ENCODE results near the gene C5orf22.
"Not testable (repeated sequence)": the region's sequence is repeated elsewhere in the genome, so short reads cannot be mapped to it uniquely, and the experiment has no call there.

Gene C5orf22

DNA sequence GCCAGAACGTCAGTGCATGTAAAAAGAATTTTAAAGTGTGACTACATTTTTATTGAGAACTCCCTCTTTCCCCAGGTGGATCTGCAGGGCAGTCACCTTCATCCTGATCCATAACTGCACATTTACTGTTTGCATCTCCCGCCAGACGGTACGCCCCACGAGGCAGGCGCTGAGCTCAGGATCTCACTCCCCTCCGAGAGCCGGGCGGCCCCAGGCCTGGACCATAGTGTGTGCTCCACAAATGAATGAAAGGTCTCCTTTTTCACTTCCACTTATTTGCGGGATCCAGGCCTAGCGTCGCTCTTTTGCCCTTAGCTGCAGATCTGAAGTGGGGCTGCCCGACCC lies 586 bp upstream of the C5orf22 start:
- H3K4me1 Mint-ChIP-seq = peaks cover 41% of the 10 kb centered on the region
- H3K27ac Mint-ChIP-seq = peak overlapping the region; percentile 96
- peak overlapping the region; percentile 98 for H3K4me3 Mint-ChIP-seq
- no peaks in the 10 kb centered on the region for H3K9me3 Mint-ChIP-seq
- H3K27me3 Mint-ChIP-seq = no peaks in the 10 kb centered on the region
- DNase-seq (peak; percentile 38), ATAC-seq (no peak)
- peaks cover 64% of the 10 kb centered on the region for H3K36me3 Mint-ChIP-seq (ENCODE audit: low read depth)

- no peak for ATAC-seq
- Mint-ChIP-seq H3K9me3 (no peaks in the 10 kb centered on the region), H3K36me3 (ENCODE audit: low read depth) (peaks cover 55% of the 10 kb centered on the region), H3K4me1 (peaks cover 33% of the 10 kb centered on the region), H3K4me3 (peak overlapping the region; percentile 98), H3K27ac (no peak overlapping the region), H3K27me3 (no peaks in the 10 kb centered on the region)
- DNase-seq = no peak
Observed at GRCh38 chr5:31534527-31535046, 2.5 kb downstream of the C5orf22 start.

DNA sequence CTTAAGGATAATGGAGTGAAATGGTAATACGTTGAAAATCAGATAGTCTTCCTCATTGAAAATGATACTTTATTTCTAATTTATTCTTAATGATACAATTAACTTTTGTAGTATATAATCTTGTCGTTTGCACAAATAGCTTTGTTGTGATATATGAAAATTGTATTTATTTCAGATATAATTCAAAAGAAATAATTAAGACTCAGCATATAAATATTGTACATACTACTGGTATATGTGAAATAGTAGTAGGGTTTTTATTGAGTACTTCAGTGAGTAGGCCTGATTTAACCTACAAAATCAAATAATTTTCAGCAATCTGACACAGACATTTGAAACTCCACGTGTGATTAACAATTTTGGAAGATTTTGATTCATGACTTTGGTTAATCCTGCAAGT lies 4.8 kb downstream of the C5orf22 start:
- H3K9me3 Mint-ChIP-seq = no peaks in the 10 kb centered on the region
- DNase-seq (no peak), ATAC-seq (no peak)
- no peak overlapping the region for H3K4me3 Mint-ChIP-seq
- H3K27me3 Mint-ChIP-seq = no peaks in the 10 kb centered on the region
- peaks cover 13% of the 10 kb centered on the region for H3K4me1 Mint-ChIP-seq
- H3K27ac Mint-ChIP-seq = no peak overlapping the region
- peaks cover 53% of the 10 kb centered on the region for H3K36me3 Mint-ChIP-seq (ENCODE audit: low read depth)

DNA sequence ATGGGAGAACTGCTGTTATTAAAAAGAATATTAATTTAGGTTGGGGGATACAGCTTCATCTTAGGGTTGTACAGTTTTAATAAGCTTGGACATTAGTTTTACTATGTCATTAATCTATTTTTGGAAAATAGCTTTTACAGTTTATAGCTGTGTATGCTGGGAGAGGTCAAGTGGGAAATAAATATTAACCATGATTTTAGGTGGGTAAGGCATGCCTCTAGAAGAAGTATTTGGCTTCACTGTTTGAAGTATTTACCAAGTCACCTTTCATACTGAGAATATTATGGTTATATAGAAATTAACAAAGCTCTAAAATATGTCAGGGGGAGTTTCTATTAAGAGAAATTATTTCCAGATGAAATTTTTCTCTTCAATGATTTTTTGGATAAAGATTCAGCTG lies 5.2 kb downstream of the C5orf22 start:
- Mint-ChIP-seq H3K9me3 (no peaks in the 10 kb centered on the region), H3K36me3 (ENCODE audit: low read depth) (peaks cover 54% of the 10 kb centered on the region), H3K27ac (no peak overlapping the region), H3K4me3 (no peak overlapping the region), H3K4me1 (peaks cover 13% of the 10 kb centered on the region), H3K27me3 (no peaks in the 10 kb centered on the region)
- ATAC-seq (no peak), DNase-seq (no peak)

DNA sequence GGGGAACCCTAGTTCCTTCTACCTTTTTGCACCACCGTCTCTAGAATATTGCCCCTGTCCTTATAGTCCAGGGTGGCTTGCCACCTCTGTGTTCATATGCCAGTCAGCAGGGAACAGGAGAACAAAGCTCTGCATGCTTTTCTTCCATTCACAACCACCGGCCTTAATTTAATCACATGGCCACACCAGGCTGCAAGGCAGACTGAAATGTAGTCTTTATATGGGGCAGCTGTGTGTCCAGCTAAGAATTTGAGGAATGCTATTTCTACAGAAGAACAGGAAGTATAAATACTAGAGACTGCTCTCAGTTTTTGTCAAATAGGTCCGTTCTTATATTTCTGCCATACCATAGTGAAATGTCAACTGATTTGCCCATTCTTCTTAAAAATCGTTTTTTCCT lies 5.8 kb downstream of the C5orf22 start:
- no peaks in the 10 kb centered on the region for H3K27me3 Mint-ChIP-seq
- no peak overlapping the region for H3K27ac Mint-ChIP-seq
- H3K9me3 Mint-ChIP-seq = no peaks in the 10 kb centered on the region
- H3K4me1 Mint-ChIP-seq = peaks cover 13% of the 10 kb centered on the region
- ATAC-seq (no peak), DNase-seq (no peak)
- peaks cover 58% of the 10 kb centered on the region for H3K36me3 Mint-ChIP-seq (ENCODE audit: low read depth)
- H3K4me3 Mint-ChIP-seq = no peak overlapping the region

DNA sequence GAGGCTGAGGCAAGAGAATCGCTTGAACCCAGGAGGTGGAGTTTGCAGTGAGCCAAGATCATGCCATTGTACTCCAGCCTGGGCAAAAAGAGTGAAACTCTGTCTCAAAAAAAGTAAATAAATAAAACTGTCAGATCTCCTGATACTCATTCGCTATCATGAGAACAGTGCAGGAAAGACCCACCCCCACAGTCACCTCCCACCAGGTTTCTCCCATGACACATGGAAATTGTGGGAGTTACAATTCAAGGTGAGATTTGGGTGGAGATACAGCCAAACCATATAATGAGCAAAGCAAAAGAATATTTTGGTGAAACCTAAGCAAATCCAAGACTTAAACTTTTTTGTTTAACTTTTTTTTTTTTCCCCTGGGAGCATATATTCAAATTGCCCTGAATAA lies 17.0 kb downstream of the C5orf22 start:
- not testable (repeated sequence) for H3K4me3 Mint-ChIP-seq, H3K27me3 Mint-ChIP-seq, DNase-seq, H3K27ac Mint-ChIP-seq, H3K9me3 Mint-ChIP-seq, ATAC-seq
- Mint-ChIP-seq H3K36me3 (ENCODE audit: low read depth) (peaks cover 67% of the 10 kb centered on the region), H3K4me1 (peaks cover 11% of the 10 kb centered on the region)

GRCh38 chr5:31551878-31552277 lies 19.8 kb downstream of the C5orf22 start:
- ATAC-seq = no peak
- no peak for DNase-seq
- peaks cover 67% of the 10 kb centered on the region for H3K36me3 Mint-ChIP-seq (ENCODE audit: low read depth)
- H3K27me3 Mint-ChIP-seq = no peaks in the 10 kb centered on the region
- no peak overlapping the region for H3K4me3 Mint-ChIP-seq
- no peak overlapping the region for H3K27ac Mint-ChIP-seq
- H3K9me3 Mint-ChIP-seq = no peaks in the 10 kb centered on the region
- H3K4me1 Mint-ChIP-seq = peaks cover 15% of the 10 kb centered on the region

DNA sequence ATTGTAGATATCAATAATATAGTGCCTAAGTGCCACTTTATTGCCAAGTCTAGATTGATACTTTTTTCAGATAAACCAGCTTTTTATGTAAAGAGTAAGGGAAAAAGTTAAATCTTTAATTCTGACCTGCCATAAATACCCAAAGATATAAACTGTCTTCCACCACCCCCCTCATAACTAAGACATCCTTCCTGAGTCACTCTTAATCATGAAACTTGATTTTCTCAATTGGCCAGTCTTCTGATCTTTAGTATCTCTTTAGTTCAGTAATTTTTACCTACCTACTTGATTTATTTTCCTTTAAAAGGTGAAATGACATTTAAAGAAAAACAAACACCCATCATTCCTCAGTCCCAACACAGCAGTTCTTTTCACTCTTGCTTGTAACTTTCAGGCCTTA lies 21.8 kb downstream of the C5orf22 start:
- DNase-seq = no peak
- Mint-ChIP-seq H3K27ac (peak overlapping the region; percentile 21), H3K36me3 (ENCODE audit: low read depth) (peaks cover 56% of the 10 kb centered on the region)

DNA sequence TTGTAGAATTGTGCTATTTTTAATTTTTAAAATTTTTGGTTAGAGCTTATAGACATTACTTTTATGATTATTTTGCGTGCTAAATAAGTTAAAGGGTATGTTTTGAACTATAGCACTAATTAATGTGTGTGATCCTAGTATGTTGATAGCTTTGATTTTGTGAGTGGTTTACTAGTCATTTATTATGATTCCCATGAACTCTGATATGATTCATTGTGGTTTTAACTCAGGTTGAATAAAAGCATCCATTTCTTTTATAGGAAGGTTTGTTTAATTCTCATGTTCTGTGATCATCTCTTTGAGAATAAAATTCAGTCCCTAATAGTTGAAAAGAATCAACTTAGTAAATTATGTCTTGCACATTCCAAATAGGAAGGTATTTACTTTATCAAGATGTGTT lies 22.5 kb downstream of the C5orf22 start:
- no peaks in the 10 kb centered on the region for H3K27me3 Mint-ChIP-seq
- DNase-seq (no peak), ATAC-seq (no peak)
- peaks cover 52% of the 10 kb centered on the region for H3K36me3 Mint-ChIP-seq (ENCODE audit: low read depth)
- no peak overlapping the region for H3K27ac Mint-ChIP-seq
- H3K4me3 Mint-ChIP-seq = no peak overlapping the region
- no peaks in the 10 kb centered on the region for H3K9me3 Mint-ChIP-seq
- H3K4me1 Mint-ChIP-seq = peaks cover 15% of the 10 kb centered on the region

More for the DNA sequence above, 21.8 kb downstream of the C5orf22 start:
- ATAC-seq = no peak
- no peaks in the 10 kb centered on the region for H3K9me3 Mint-ChIP-seq
- no peak overlapping the region for H3K4me3 Mint-ChIP-seq
- no peaks in the 10 kb centered on the region for H3K27me3 Mint-ChIP-seq
- peaks cover 19% of the 10 kb centered on the region for H3K4me1 Mint-ChIP-seq

DNA sequence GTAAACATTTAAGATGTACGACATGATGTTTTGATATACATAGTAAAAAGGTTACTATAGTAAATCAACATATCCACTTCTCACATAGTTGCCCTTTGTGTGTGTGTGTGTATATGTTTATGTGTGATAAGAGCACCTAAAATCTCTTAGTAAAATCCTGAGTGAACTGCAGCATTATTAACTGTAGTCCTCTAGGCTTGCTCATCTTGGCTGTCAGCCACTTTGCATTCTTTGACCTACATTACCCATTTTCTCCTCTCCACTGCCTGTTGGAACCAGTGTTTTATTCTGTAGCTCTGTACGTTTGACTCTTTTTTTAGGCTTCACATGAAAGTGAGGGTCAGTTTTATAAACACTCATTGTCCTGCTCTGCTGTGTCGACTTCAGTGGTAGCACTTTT lies 24.4 kb downstream of the C5orf22 start:
- peaks cover 46% of the 10 kb centered on the region for H3K36me3 Mint-ChIP-seq (ENCODE audit: low read depth)
- no peak for DNase-seq
- H3K27me3 Mint-ChIP-seq = no peaks in the 10 kb centered on the region
- H3K4me3 Mint-ChIP-seq = no peak overlapping the region
- H3K27ac Mint-ChIP-seq = no peak overlapping the region
- H3K4me1 Mint-ChIP-seq = peaks cover 15% of the 10 kb centered on the region
- no peak for ATAC-seq
- no peaks in the 10 kb centered on the region for H3K9me3 Mint-ChIP-seq

- Mint-ChIP-seq H3K36me3 (ENCODE audit: low read depth) (peaks cover 24% of the 10 kb centered on the region), H3K4me3 (no peak overlapping the region), H3K9me3 (peaks cover 3% of the 10 kb centered on the region), H3K27ac (no peak overlapping the region), H3K4me1 (peaks cover 7% of the 10 kb centered on the region), H3K27me3 (no peaks in the 10 kb centered on the region)
- ATAC-seq (no peak), DNase-seq (no peak)
Observed at GRCh38 chr5:31559942-31560341, 27.8 kb downstream of the C5orf22 start.

GRCh38 chr5:31561946-31562345 lies 29.8 kb downstream of the C5orf22 start:
- Mint-ChIP-seq H3K4me3 (no peak overlapping the region), H3K27ac (no peak overlapping the region), H3K4me1 (peaks cover 7% of the 10 kb centered on the region), H3K27me3 (no peaks in the 10 kb centered on the region), H3K9me3 (peaks cover 12% of the 10 kb centered on the region), H3K36me3 (ENCODE audit: low read depth) (peaks cover 13% of the 10 kb centered on the region)
- ATAC-seq = no peak
- no peak for DNase-seq

DNA sequence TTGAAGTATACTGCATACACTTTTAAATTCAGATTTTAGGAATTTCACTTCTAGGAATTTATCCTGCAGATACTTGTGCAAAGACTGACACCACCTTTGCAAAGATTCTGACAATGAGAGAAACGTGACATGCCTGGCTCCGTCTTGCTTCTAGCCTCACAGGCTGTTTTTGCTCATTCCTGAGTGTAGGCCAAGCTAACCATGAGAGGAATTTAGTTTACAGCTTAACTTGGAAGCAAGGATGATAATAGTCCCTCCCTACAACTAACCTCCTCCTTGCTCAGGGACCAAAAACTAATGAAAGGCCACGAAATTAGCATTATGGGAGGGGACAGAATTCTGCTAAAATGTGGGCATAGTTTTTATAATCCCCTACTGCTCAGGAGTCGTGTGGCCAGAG lies 31.1 kb downstream of the C5orf22 start:
- ATAC-seq = no peak
- Mint-ChIP-seq H3K27ac (no peak overlapping the region), H3K36me3 (ENCODE audit: low read depth) (peaks cover 6% of the 10 kb centered on the region), H3K27me3 (peaks cover 7% of the 10 kb centered on the region), H3K4me3 (no peak overlapping the region), H3K4me1 (peaks cover under 1% of the 10 kb centered on the region), H3K9me3 (peaks cover 12% of the 10 kb centered on the region)
- DNase-seq = no peak

- H3K27ac Mint-ChIP-seq; H3K4me3 Mint-ChIP-seq; ATAC-seq; DNase-seq; H3K27me3 Mint-ChIP-seq; H3K36me3 Mint-ChIP-seq (ENCODE audit: low read depth); H3K4me1 Mint-ChIP-seq: not testable (repeated sequence)
- H3K9me3 Mint-ChIP-seq = peaks cover 12% of the 10 kb centered on the region
Observed at GRCh38 chr5:31566362-31566761, 34.3 kb downstream of the C5orf22 start.

DNA sequence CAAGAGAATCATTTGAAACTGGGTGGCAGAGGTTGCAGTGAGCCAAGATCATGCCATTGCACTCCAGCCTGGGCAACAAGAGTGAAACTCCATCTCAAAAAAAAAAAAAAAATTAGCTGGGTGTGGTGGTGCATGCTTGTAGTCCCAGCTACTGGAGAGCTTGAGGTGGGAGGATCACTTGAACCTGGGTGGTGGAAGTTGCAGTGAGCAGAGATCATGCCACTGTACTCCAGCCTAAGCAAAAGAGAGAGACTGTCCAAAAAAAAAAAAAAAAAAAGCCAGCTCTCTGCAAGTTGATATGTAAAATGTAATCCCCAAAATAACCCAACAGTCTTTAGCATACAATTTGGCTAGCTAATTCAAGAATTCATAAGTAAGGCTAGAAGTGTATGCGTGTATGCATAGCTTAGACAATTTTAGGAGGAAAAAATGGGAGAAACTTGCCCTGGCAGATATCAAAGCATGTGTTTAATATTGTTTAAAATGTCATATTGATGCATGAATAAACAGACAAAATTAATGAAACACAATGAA lies 36.3 kb downstream of the C5orf22 start:
- H3K9me3 Mint-ChIP-seq = peaks cover 12% of the 10 kb centered on the region
- H3K36me3 Mint-ChIP-seq (ENCODE audit: low read depth) = peaks cover 5% of the 10 kb centered on the region
- peaks cover 11% of the 10 kb centered on the region for H3K27me3 Mint-ChIP-seq
- H3K4me3 Mint-ChIP-seq = no peak overlapping the region
- no peak for ATAC-seq
- H3K27ac Mint-ChIP-seq = no peak overlapping the region
- DNase-seq = no peak
- no peaks in the 10 kb centered on the region for H3K4me1 Mint-ChIP-seq

GRCh38 chr5:31569068-31569467 lies 37.0 kb downstream of the C5orf22 start:
- Mint-ChIP-seq H3K27me3 (peaks cover 11% of the 10 kb centered on the region), H3K36me3 (ENCODE audit: low read depth) (peaks cover 5% of the 10 kb centered on the region), H3K4me1 (no peaks in the 10 kb centered on the region), H3K27ac (no peak overlapping the region), H3K4me3 (no peak overlapping the region), H3K9me3 (peaks cover 12% of the 10 kb centered on the region)
- DNase-seq = no peak
- ATAC-seq = no peak

Data from activated naive CD8-positive, alpha-beta T cell treated with anti-CD3 and anti-CD28 coated beads, Interleukin-2, amount 50 U/mL, for 24 hours (primary cell).